ENCODE results near the gene PSMA6.
A peak's percentile ranks its signal among the peaks of the same experiment; 100 is the strongest.
"Not testable (repeated sequence)": the region's sequence is repeated elsewhere in the genome, so short reads cannot be mapped to it uniquely, and the experiment has no call there.

Gene PSMA6

DNA sequence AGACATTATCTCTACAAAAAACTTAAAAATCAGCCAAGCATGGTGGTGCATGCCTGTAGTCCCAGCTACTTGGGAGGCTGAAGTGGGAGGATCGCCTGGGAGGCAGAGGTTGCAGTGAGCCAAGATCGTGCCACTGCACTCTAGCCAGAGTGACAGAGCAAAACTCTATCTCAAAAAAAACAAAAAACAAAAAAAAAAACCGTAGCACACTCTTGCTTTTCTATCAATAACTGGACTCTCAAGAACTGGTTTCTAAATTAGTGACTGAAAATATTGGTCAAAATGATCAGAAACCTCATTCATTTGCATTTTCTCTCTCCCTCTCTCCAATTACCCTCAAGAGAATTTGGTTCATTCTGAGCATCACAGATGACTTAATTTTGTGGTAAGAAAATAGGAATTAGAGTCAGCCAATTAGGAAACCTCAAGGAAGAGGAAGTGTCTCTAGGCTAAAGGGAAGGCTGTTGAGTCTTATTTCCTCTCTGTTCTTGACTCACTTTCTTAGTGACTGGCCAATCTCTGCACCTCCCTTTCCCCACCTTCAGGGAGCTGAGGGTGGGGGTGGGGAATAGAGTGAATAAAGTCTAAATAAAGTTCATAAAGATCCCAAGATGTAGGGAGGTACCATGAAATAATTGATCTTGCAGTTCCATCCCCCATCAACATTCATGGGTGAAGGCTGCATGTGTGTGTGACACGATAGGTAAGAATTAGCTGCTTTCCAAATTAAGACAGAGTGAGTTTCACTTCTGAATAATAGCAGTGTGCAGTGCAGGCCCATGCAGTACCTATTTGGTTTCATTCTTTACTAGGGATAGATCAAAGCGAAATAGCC lies 6.8 kb upstream of the PSMA6 start:
- peak; percentile 11 for DNase-seq (ENCODE audit: low read depth)

GRCh38 chr14:35286003-35286600 lies 6.1 kb upstream of the PSMA6 start:
- DNase-seq (ENCODE audit: low read depth), result no peak

DNA sequence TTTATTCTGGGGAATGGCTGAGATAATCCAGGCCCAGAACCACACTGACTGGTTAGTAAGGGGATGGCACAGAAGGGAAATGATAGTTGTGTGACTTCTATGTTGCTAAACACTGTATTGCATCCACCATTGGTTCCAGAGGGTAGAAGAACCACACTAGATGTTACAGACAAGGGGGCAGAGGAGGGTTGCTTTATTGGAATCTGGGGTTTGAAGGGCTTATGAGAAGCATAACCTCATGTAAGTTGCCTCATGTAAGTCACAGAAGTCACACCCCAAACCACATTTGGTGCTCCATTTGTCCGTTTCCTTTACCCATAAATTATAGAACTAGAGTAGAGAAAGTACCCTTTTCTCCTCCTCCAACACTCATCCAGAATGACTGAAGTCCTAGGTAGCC lies 5.5 kb upstream of the PSMA6 start:
- no peak for DNase-seq (ENCODE audit: low read depth)

- DNase-seq (ENCODE audit: low read depth), result peak; percentile 6
Observed at GRCh38 chr14:35287431-35288013, 4.7 kb upstream of the PSMA6 start.

DNA sequence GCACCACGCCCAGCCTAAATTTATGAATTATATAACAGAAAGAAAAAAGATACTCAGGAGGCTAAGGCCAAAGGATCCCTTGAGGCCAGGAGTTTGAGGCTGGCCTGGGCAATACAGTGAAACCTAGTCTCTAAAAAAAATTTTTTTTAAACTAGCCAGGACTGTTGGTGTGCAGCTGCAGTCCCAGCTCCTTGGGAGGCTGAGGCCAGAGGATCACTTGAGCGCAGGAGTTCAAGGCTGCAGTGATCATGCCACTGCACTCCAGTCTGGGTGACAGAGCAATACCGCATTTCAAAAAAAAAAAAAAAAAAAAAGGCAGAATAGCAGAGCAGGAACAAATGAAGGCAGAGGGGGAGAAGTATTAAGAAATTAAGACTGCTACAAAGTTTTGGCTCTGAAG lies 2.6 kb upstream of the PSMA6 start:
- DNase-seq (ENCODE audit: low read depth), result no peak

DNA sequence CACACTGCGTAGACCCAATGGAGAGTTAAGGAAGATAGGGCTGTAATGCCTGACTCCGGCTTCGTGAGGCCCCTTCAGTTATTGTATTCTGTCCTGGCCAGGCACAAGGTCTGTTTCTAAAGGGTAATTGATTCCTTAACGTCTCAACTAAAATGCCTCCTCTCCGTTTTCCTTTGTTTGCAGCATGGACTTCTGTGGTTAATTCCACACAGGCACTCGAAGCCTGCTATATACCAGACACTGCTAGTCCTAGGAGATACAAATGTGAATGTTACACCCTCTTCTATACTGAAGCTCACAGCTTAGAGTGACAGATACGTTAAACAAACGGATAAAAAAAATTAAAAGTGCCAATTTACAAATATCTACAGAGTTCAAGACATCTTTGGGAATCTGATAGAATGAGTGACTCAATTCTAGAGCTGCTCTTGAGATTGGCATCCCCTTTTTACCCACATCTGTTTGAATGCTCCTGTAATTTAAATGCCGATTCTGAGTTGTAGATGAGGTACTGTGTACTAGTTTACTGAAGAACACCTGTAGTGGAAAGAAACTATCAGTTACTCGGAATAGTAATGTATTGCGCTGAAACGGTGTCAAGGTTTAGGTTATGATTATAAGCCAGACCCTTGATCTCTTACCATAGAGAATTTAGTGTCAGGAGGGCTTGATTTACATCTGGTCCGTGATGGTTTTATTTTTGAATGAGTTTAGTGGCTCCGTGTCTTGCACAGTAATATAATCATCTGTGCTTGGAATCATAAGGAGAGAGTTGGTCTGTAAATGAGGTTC lies 784 bp downstream of the PSMA6 start:
- DNase-seq (ENCODE audit: low read depth), result no peak

- DNase-seq (ENCODE audit: low read depth), result no peak
Observed at GRCh38 chr14:35295845-35296161, 3.6 kb downstream of the PSMA6 start.

DNA sequence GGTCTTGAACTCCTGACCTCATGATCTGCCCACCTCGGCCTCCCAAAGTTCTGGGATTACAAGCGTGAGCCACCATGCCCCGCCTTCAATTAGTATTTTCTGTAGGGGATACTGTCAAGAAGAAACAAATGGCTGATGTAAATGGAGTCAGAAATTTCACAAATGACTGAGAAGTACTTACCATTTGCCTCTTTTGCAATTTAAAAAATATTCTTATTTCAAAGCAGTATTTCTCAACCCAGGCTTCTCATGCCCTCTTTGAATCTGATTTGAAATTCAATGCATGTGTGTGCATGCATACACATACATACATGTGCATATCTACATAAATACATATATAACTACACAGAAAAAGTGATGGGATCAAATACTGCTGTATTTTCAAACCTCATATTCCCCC lies 4.4 kb downstream of the PSMA6 start:
- DNase-seq (ENCODE audit: low read depth), result no peak

GRCh38 chr14:35297706-35298105 lies 5.5 kb downstream of the PSMA6 start:
- no peak for DNase-seq (ENCODE audit: low read depth)

DNA sequence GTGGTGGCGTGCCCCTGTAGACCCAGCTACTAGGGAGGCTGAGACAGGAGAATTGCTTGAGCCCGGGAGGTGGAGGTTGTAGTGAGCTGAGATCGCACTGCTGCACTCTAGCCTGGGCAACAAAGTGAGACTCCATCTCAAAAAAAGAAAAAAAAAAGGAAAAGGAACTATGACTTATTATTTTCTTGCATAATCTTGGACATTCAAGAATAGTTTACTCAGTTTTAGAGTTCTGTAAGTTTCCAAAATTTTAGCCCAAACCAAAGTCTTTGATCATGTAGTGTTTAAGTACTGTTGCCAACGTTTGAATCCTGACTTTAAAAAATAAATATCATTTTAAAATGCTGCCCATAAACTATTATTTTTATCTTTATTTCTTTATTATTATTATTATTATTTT lies 6.2 kb downstream of the PSMA6 start:
- no peak for DNase-seq (ENCODE audit: low read depth)

DNA sequence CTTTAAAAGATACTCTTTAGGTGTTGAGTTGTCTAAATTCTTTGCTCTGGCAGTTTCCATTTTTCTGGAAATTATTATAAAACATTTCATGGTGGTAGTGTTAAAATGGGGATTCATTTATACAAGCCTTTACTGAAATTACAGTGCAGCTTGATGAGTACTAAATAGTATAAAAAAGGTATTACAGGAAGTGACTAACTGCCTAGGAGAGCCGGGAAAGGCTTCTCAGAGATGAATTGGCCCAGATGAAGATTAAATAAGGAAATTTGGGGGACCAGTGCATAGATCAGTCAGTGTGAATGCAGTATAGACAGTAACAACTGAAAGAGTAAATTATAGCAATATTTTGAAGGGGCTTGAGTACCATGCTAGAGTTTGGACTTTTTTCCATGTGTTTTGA lies 7.5 kb downstream of the PSMA6 start:
- no peak for DNase-seq (ENCODE audit: low read depth)

DNA sequence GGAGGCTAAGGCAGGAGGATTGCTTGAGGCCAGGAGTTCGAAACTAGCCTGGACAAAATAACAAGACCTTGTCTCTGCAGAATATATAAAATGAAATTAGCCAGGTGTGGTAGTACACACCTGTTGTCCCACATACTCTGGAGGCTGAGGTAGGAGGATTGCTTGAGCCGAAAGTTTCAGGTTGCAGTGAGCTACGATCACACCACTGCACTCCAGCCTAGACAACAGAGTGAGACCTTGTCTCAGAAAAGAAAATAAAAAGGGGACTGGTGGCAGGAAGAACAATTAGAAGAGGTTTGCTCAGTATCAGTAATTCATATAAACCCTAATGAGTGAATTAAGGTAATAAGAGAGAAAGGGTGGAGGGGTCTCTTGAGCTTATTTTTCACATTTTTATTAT lies 8.0 kb downstream of the PSMA6 start:
- no peak for DNase-seq (ENCODE audit: low read depth)

DNA sequence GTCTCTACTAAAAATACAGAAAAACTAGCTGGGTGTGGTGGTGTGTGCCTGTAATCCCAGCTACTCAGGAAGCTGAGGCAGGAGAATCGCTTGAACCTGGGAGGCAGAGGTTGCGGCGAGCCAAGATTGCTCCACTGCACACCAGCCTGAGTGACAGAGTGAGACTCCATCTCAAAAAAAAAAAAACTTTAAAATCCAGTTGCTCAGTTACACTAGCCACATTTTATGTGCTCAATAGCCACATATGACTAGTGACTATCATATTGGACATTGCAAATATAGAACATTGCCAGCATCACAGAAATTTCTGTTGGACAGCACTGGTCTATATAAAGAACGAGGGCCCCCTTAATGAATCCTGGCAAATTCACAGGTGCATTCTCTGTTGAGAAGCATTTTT lies 9.2 kb downstream of the PSMA6 start:
- DNase-seq (ENCODE audit: low read depth), result not testable (repeated sequence)

DNA sequence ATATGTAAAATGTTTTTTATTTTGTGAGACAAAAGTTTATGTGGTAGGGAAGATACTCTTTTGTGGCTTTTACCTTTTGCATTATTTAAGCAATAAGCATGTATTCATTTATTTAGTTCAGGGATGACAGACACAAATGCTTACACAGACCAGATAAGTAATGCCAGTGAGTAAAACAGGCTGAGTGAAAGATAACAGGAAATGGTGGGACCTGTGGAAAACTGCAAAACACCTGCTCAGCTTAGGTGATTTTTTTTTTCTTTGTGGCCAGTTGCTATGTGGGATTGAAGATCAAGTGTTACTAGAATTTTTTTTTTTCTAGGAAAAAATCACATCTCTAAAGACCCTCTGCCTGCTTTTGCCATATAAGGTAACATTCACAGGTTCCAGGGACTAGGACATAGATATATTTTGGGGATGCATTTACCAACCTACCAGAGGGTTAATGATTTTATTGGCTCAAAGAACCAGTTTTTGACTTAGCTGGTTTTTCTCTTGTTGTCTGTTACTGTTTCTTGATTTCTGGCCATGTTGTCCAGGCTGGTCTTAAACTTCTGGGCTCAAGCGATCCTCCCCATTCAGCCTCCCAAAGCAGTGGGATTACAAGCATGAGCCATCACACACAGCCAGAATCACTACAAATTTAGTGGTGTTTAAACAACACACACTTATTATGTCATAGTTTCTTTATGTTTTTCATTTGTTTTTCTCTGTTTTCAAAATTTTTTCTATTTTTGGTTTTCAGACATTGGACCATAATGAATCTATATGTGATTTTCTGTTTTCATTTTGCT lies 9.8 kb downstream of the PSMA6 start:
- no peak for DNase-seq (ENCODE audit: low read depth)

DNA sequence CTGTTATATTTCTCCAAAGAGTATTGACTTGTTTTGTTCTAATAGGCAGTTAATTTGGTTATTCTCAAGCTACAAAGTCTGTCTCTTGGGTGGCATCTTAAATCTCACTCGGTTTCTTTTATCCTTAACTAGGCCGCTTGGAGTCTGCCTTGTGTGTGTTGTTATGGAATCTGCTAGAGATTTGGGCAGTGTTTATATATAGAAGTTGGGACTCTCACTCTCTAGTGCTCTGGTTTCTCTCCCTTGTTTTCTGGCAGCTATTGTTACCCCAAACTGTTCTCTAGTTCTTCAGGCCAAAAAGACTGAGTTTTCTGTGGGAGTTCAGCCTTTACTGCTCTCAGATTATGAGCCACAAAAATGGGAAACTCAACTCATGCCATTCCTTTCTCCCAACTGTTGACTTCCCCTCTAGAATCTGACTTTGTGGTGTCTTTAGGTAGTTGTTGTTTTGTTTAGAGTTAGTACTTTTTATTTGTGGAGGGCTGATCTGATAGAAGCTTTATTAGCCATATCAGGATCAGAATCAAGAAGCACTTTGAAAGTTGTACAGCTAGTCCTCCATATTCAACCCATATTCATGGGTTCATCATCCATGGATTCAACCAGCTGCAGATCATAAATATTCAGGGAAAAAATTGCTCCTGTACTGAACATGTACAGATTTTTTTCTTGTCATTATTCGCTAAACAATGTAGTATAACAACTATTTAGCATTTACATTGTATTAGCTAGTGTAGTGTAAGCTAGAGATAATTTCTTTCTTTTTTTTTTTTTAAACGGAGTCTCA lies 11.2 kb downstream of the PSMA6 start:
- no peak for DNase-seq (ENCODE audit: low read depth)

DNA sequence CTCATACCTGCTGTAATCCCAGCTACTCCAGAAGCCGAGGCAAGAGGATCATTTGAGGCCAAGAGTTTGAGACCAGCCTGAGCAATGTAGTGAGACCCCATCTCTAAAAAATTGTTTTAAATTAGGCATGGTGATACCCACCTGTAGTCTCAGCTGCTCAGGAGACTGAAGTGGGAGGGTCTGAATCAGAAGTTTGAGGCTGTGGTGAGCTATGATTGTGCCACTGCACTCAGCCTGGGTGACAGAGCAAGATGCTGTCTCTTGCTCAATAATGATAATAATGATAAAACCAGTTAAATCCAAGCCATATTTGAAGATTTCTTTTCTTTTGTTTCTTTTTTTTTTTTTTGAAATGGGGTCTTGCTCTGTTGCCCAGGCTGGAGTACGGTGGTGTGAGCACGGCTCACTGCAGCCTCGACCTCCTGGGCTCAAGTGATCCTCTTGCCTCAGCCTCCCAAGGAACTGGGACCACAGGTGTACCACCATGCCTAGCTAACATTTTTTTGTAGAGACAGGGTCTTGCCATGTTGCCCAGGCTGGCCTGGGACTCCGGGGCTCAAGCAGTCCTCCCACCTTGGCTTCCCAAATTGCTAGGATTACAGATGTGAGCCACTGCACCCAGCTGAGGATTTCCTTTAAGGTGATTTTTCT lies 12.8 kb downstream of the PSMA6 start:
- DNase-seq (ENCODE audit: low read depth), result no peak

- no peak for DNase-seq (ENCODE audit: low read depth)
Observed at GRCh38 chr14:35305633-35306032, 13.5 kb downstream of the PSMA6 start.

- DNase-seq (ENCODE audit: low read depth), result no peak
Observed at GRCh38 chr14:35306114-35306513, 13.9 kb downstream of the PSMA6 start.

GRCh38 chr14:35317820-35318219 lies 25.6 kb downstream of the PSMA6 start:
- DNase-seq (ENCODE audit: low read depth), result no peak

DNA sequence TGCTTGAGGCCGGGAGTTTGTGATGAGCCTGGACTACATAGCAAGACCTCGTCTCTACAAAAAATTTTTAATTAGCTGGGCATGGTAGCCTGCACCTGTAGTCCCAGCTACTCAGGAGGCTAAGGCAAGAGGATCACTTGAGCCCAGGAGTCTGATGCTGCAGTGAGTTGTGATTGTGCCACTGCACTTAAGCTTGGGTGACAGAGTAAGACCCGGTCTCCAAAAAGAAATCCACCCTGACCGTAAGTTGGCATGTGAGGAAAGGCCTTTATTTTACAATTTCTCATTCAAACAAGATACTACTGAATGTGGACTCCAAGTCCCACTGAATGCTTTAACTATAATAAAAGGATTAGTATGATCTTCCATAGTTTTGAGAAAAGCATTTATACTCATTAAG lies 27.3 kb downstream of the PSMA6 start:
- DNase-seq (ENCODE audit: low read depth), result no peak

GRCh38 chr14:35320472-35320871 lies 28.3 kb downstream of the PSMA6 start:
- no peak for DNase-seq (ENCODE audit: low read depth)
